Parathyroid adenoma (tissue), 2 donors: ENCODE measurements around the gene VMP1.

Source experiments
- H2AFZ ChIP-seq: fragments of 300-600 bp; sonication (generic); one replicate; pipeline ENCODE4 v1.7.0; 2017; ENCODE audit warnings: antibody characterized with exemption, mild to moderate bottlenecking
- H3K27ac ChIP-seq: fragments of 300-600 bp; sonication (generic); one replicate; pipeline ENCODE4 v1.7.0; 2017
- H3K27me3 ChIP-seq: fragments of 300-600 bp; sonication (generic); one replicate; pipeline ENCODE4 v1.7.0; 2017; ENCODE audit warnings: low read length; ENCODE audit not compliant: control insufficient read depth, insufficient read depth
- H3K36me3 ChIP-seq: fragments of 300-600 bp; sonication (generic); one replicate; pipeline ENCODE4 v1.7.0; 2017; ENCODE audit warnings: low read length; ENCODE audit not compliant: control insufficient read depth, insufficient read depth
- H3K4me1 ChIP-seq: fragments of 300-600 bp; sonication (generic); one replicate; pipeline ENCODE4 v1.7.0; 2017; ENCODE audit warnings: control low read depth
- H3K4me2 ChIP-seq: fragments of 300-600 bp; sonication (generic); one replicate; pipeline ENCODE4 v1.7.0; 2017; ENCODE audit warnings: low read length
- H3K4me3 ChIP-seq: fragments of 300-600 bp; sonication (generic); one replicate; pipeline ENCODE4 v1.7.0; 2017; ENCODE audit warnings: low read depth, low read length
- H3K79me2 ChIP-seq: fragments of 300-600 bp; sonication (generic); one replicate; pipeline ENCODE4 v1.7.0; 2017; ENCODE audit warnings: control low read depth
- H3K9ac ChIP-seq: fragments of 300-600 bp; sonication (generic); one replicate; pipeline ENCODE4 v1.7.0; 2017; ENCODE audit warnings: mild to moderate bottlenecking
- H3K9me3 ChIP-seq: fragments of 300-600 bp; sonication (generic); one replicate; pipeline ENCODE4 v1.7.0; 2017; ENCODE audit warnings: low read length; ENCODE audit not compliant: control insufficient read depth
- TF ChIP-seq, protein P1 (sequence below): fragments of 300-600 bp; sonication (generic); IDR thresholded peaks from one replicate; pipeline ENCODE4 v1.7.0; 2017; ENCODE audit warnings: antibody characterized with exemption, mild to moderate bottlenecking
- donor health status: primary hyperparathyroidism.

The VMP1 gene

GRCh38 chr17:59714255-59714654, 6.8 kb downstream of the VMP1 start:
- Histone ChIP-seq H3K79me2 (peaks cover 34% of the 10 kb centered on the region), H3K36me3 (no peaks in the 10 kb centered on the region), H3K4me2 (no peak overlapping the region), H2AFZ (no peak overlapping the region), H3K27me3 (no peaks in the 10 kb centered on the region), H3K9me3 (no peaks in the 10 kb centered on the region), H3K4me3 (no peak overlapping the region), H3K27ac (no peak overlapping the region), H3K9ac (no peak overlapping the region), H3K4me1 (peaks cover 2% of the 10 kb centered on the region)
- TF ChIP-seq, protein P1, sequence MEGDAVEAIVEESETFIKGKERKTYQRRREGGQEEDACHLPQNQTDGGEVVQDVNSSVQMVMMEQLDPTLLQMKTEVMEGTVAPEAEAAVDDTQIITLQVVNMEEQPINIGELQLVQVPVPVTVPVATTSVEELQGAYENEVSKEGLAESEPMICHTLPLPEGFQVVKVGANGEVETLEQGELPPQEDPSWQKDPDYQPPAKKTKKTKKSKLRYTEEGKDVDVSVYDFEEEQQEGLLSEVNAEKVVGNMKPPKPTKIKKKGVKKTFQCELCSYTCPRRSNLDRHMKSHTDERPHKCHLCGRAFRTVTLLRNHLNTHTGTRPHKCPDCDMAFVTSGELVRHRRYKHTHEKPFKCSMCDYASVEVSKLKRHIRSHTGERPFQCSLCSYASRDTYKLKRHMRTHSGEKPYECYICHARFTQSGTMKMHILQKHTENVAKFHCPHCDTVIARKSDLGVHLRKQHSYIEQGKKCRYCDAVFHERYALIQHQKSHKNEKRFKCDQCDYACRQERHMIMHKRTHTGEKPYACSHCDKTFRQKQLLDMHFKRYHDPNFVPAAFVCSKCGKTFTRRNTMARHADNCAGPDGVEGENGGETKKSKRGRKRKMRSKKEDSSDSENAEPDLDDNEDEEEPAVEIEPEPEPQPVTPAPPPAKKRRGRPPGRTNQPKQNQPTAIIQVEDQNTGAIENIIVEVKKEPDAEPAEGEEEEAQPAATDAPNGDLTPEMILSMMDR = no peak

- no peak overlapping the region for H3K4me2 ChIP-seq
- H3K79me2 ChIP-seq = peaks cover 35% of the 10 kb centered on the region
- H3K9me3 ChIP-seq = no peaks in the 10 kb centered on the region
- peaks cover 5% of the 10 kb centered on the region for H3K4me1 ChIP-seq
- TF ChIP-seq, protein P1 = no peak
- H3K27ac ChIP-seq = no peak overlapping the region
- H2AFZ ChIP-seq = no peak overlapping the region
- no peak overlapping the region for H3K9ac ChIP-seq
- H3K36me3 ChIP-seq = no peaks in the 10 kb centered on the region
- no peak overlapping the region for H3K4me3 ChIP-seq
- H3K27me3 ChIP-seq = no peaks in the 10 kb centered on the region
These were observed 9.0 kb downstream of the VMP1 start for GRCh38 chr17:59716427-59716826.

DNA sequence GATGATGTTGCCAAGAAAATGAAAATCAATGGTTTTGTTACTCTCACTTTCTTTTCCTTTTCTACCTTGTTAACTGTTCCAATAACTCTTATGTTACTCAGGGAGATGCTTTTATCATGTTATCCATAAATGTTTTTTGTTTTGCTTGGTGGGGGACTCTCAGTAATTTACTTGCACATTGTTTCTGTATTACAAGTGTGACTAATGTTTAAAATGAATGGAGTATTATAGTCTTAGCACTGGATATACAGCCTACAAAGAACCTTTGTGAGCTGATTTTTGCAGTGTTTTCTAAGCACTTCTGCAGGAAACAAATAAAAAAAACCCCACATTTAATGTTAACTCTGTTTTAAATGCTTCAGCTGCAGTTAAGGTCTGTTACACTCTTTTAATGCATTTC, 12.1 kb downstream of the VMP1 start:
- no peaks in the 10 kb centered on the region for H3K36me3 ChIP-seq
- TF ChIP-seq, protein P1 = no peak
- no peak overlapping the region for H3K9ac ChIP-seq
- no peak overlapping the region for H3K27ac ChIP-seq
- no peaks in the 10 kb centered on the region for H3K9me3 ChIP-seq
- no peaks in the 10 kb centered on the region for H3K27me3 ChIP-seq
- H3K4me1 ChIP-seq = peaks cover 5% of the 10 kb centered on the region
- H2AFZ ChIP-seq = no peak overlapping the region
- no peak overlapping the region for H3K4me3 ChIP-seq
- H3K4me2 ChIP-seq = no peak overlapping the region
- H3K79me2 ChIP-seq = peaks cover 45% of the 10 kb centered on the region

- Histone ChIP-seq H3K36me3 (no peaks in the 10 kb centered on the region), H2AFZ (no peak overlapping the region), H3K27me3 (no peaks in the 10 kb centered on the region), H3K4me2 (no peak overlapping the region), H3K4me3 (no peak overlapping the region), H3K79me2 (peaks cover 31% of the 10 kb centered on the region), H3K4me1 (peaks cover 5% of the 10 kb centered on the region), H3K9ac (no peak overlapping the region), H3K9me3 (no peaks in the 10 kb centered on the region), H3K27ac (no peak overlapping the region)
- TF ChIP-seq, protein P1 = no peak
These were observed 15.2 kb downstream of the VMP1 start for GRCh38 chr17:59722623-59723022.

GRCh38 chr17:59723041-59723440, 15.6 kb downstream of the VMP1 start:
- H3K27me3 ChIP-seq = no peaks in the 10 kb centered on the region
- H2AFZ ChIP-seq = no peak overlapping the region
- H3K79me2 ChIP-seq = peaks cover 31% of the 10 kb centered on the region
- H3K27ac ChIP-seq = no peak overlapping the region
- TF ChIP-seq, protein P1 = no peak
- H3K36me3 ChIP-seq = no peaks in the 10 kb centered on the region
- no peak overlapping the region for H3K4me3 ChIP-seq
- H3K9ac ChIP-seq = no peak overlapping the region
- H3K4me1 ChIP-seq = peaks cover 5% of the 10 kb centered on the region
- no peaks in the 10 kb centered on the region for H3K9me3 ChIP-seq
- H3K4me2 ChIP-seq = no peak overlapping the region
